Measurements from ENCODE around the gene SP1. TPM values are rescaled to one million over a fixed set of nuclear protein-coding genes. Genes with fewer than 3 reads are reported as not detected.
"Not testable (repeated sequence)": the region's sequence is repeated elsewhere in the genome, so short reads cannot be mapped to it uniquely, and the experiment has no call there.

The SP1 gene
- total and polyA plus RNA-seq, 2 donors from 2014 or later, result 15.1 to 126 TPM

- intact Hi-C loops (cut with DNase I), result loop anchor here (10.0 kb wide), 1 partner anchor 74 kb away; no protein-coding TSS in a partner anchor
These were observed 48.8 kb downstream of the SP1 start for GRCh38 chr12:53428741-53429140.

DNA sequence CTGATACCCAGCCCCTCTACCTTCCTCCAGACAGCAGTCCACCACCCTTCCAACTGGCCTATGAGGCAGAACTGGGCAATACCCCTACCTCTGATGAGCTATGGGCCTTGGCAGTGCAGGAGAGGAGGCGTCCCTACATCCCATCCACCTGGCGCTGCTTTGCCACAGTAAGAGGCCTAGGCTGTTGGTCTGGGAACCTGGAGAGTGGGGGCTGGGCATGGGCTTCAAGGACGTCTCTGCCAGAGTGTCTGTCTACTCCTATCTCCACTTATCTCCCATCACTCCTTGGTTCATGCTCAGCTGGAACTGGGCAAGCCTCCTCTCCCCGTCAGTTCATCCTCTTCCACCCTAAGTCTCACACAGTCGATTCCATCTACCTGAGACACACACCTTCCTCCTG lies 50.1 kb downstream of the SP1 start:
- TF ChIP-seq, protein P1, sequence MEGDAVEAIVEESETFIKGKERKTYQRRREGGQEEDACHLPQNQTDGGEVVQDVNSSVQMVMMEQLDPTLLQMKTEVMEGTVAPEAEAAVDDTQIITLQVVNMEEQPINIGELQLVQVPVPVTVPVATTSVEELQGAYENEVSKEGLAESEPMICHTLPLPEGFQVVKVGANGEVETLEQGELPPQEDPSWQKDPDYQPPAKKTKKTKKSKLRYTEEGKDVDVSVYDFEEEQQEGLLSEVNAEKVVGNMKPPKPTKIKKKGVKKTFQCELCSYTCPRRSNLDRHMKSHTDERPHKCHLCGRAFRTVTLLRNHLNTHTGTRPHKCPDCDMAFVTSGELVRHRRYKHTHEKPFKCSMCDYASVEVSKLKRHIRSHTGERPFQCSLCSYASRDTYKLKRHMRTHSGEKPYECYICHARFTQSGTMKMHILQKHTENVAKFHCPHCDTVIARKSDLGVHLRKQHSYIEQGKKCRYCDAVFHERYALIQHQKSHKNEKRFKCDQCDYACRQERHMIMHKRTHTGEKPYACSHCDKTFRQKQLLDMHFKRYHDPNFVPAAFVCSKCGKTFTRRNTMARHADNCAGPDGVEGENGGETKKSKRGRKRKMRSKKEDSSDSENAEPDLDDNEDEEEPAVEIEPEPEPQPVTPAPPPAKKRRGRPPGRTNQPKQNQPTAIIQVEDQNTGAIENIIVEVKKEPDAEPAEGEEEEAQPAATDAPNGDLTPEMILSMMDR (IDR thresholded peaks at IDR 0.05; ENCODE audit: borderline replicate concordance, extremely low read depth, insufficient read depth), result no peak
- Histone ChIP-seq H3K27me3 (ENCODE audit: control insufficient read depth, insufficient read depth, low read length) (no peaks in the 10 kb centered on the region), H3K27ac (ENCODE audit: low read depth in 2 of 2, low read length in 2 of 2) (no peak overlapping the region), H3K36me3 (ENCODE audit: control insufficient read depth in 2 of 3, insufficient read depth in 3 of 3, low read length in 3 of 3) (no peaks in the 10 kb centered on the region), H3K9me3 (ENCODE audit: control insufficient read depth in 2 of 3, insufficient read depth in 1 of 3, low read length in 3 of 3) (no peaks in the 10 kb centered on the region), H3K4me3 (ENCODE audit: low read length in 3 of 3) (no peak overlapping the region), H3K4me1 (ENCODE audit: control insufficient read depth in 2 of 3, insufficient read depth in 2 of 3, low read depth in 1 of 3, low read length in 3 of 3) (no peaks in the 10 kb centered on the region), H3K9ac (ENCODE audit: low read length in 3 of 3) (no peak overlapping the region)
- DNase-seq (peak in 1 of 5 donors; percentile 33), FAIRE-seq (no peak)
- intact Hi-C loops (cut with DNase I), result no loop called here

More at GRCh38 chr12:53428741-53429140, 48.8 kb downstream of the SP1 start:
- TF ChIP-seq, protein P1 (IDR thresholded peaks at IDR 0.05; ENCODE audit: borderline replicate concordance, extremely low read depth, insufficient read depth), result no peak
- H3K36me3 ChIP-seq (ENCODE audit: control insufficient read depth in 2 of 3, insufficient read depth in 3 of 3, low read length in 3 of 3), result no peaks in the 10 kb centered on the region
- H3K9ac ChIP-seq (ENCODE audit: low read length in 3 of 3), result no peak overlapping the region
- no peaks in the 10 kb centered on the region for H3K27me3 ChIP-seq (ENCODE audit: control insufficient read depth, insufficient read depth, low read length)
- H3K27ac ChIP-seq (ENCODE audit: low read depth in 2 of 2, low read length in 2 of 2), result no peak overlapping the region
- no peak overlapping the region for H3K4me3 ChIP-seq (ENCODE audit: low read length in 3 of 3)
- H3K9me3 ChIP-seq (ENCODE audit: control insufficient read depth in 2 of 3, insufficient read depth in 1 of 3, low read length in 3 of 3), result no peaks in the 10 kb centered on the region
- DNase-seq, result peak in 1 of 5 donors; percentile 35
- no peaks in the 10 kb centered on the region for H3K4me1 ChIP-seq (ENCODE audit: control insufficient read depth in 2 of 3, insufficient read depth in 2 of 3, low read depth in 1 of 3, low read length in 3 of 3)
- FAIRE-seq, result no peak

- no peaks in the 10 kb centered on the region for H3K9me3 ChIP-seq (ENCODE audit: control insufficient read depth in 2 of 3, insufficient read depth in 1 of 3, low read length in 3 of 3)
- H3K27me3 ChIP-seq (ENCODE audit: control insufficient read depth, insufficient read depth, low read length), result no peaks in the 10 kb centered on the region
- H3K4me3 ChIP-seq (ENCODE audit: low read length in 3 of 3), result no peak overlapping the region
- H3K4me1 ChIP-seq (ENCODE audit: control insufficient read depth in 2 of 3, insufficient read depth in 2 of 3, low read depth in 1 of 3, low read length in 3 of 3), result no peaks in the 10 kb centered on the region
- no peak overlapping the region for H3K27ac ChIP-seq (ENCODE audit: low read depth in 2 of 2, low read length in 2 of 2)
- no peak for FAIRE-seq
- intact Hi-C loops (cut with DNase I), result no loop called here
- H3K36me3 ChIP-seq (ENCODE audit: control insufficient read depth in 2 of 3, insufficient read depth in 3 of 3, low read length in 3 of 3), result no peaks in the 10 kb centered on the region
- peak in 1 of 5 donors; percentile 48 for DNase-seq
- TF ChIP-seq, protein P1 (IDR thresholded peaks at IDR 0.05; ENCODE audit: borderline replicate concordance, extremely low read depth, insufficient read depth), result no peak
- no peak overlapping the region for H3K9ac ChIP-seq (ENCODE audit: low read length in 3 of 3)
These were observed 51.2 kb downstream of the SP1 start for GRCh38 chr12:53431187-53431586.

- H3K27me3 ChIP-seq (ENCODE audit: control insufficient read depth, insufficient read depth, low read length); intact Hi-C loops (cut with DNase I); FAIRE-seq; H3K27ac ChIP-seq (ENCODE audit: low read depth in 2 of 2, low read length in 2 of 2); H3K36me3 ChIP-seq (ENCODE audit: control insufficient read depth in 2 of 3, insufficient read depth in 3 of 3, low read length in 3 of 3); H3K4me1 ChIP-seq (ENCODE audit: control insufficient read depth in 2 of 3, insufficient read depth in 2 of 3, low read depth in 1 of 3, low read length in 3 of 3); H3K9me3 ChIP-seq (ENCODE audit: control insufficient read depth in 2 of 3, insufficient read depth in 1 of 3, low read length in 3 of 3); H3K9ac ChIP-seq (ENCODE audit: low read length in 3 of 3); H3K4me3 ChIP-seq (ENCODE audit: low read length in 3 of 3): not testable (repeated sequence)
- peak in 1 of 5 donors; percentile 8 for DNase-seq
These were observed 55.4 kb downstream of the SP1 start for GRCh38 chr12:53435326-53435725.

GRCh38 chr12:53439582-53439981 lies 59.6 kb downstream of the SP1 start:
- H3K27me3 ChIP-seq (ENCODE audit: control insufficient read depth, insufficient read depth, low read length); H3K36me3 ChIP-seq (ENCODE audit: control insufficient read depth in 2 of 3, insufficient read depth in 3 of 3, low read length in 3 of 3); DNase-seq; H3K4me3 ChIP-seq (ENCODE audit: low read length in 3 of 3); H3K9ac ChIP-seq (ENCODE audit: low read length in 3 of 3); H3K4me1 ChIP-seq (ENCODE audit: control insufficient read depth in 2 of 3, insufficient read depth in 2 of 3, low read depth in 1 of 3, low read length in 3 of 3); H3K9me3 ChIP-seq (ENCODE audit: control insufficient read depth in 2 of 3, insufficient read depth in 1 of 3, low read length in 3 of 3); FAIRE-seq; H3K27ac ChIP-seq (ENCODE audit: low read depth in 2 of 2, low read length in 2 of 2); intact Hi-C loops (cut with DNase I): not testable (repeated sequence)

Data from kidney (tissue), 14 donors.